Keratinocyte (primary cell): Measurements from ENCODE around the gene ERF. TPM values are rescaled to one million over a fixed set of nuclear protein-coding genes. Genes with fewer than 3 reads are reported as not detected.

Experiments used
- DNase-seq: peaks from one replicate; pipeline ENCODE4 v3.0.0-alpha.2; 2011; ENCODE audit warnings: low read depth, missing footprints, low spot score
- FAIRE-seq: peaks from 2 replicates; lab custom pipeline; 2011; peaks lifted over from hg19 to GRCh38; lab: Jason Lieb, UNC
- H2AFZ ChIP-seq: 2 replicates; pipeline ENCODE4 v1.6.0; 2012; ENCODE audit warnings: low read length, control low read depth, inconsistent platforms; ENCODE audit not compliant: control insufficient read depth
- H3K27ac ChIP-seq: 2 replicates; pipeline ENCODE4 v1.5.1; 2011; ENCODE audit warnings: low read length; ENCODE audit not compliant: control insufficient read depth, insufficient read depth
- H3K27me3 ChIP-seq: 3 replicates; pipeline ENCODE4 v1.6.0; 2011; ENCODE audit warnings: low read length; ENCODE audit not compliant: control insufficient read depth, insufficient read depth; ENCODE audit errors: extremely low read depth
- H3K36me3 ChIP-seq, 2 experiments: 2 replicates in 1 of 2; 3 replicates in 1 of 2; pipeline ENCODE4 v1.5.1; 2011; ENCODE audit warnings: low read length in 2 of 2, mild to moderate bottlenecking in 1 of 2; ENCODE audit not compliant: control insufficient read depth in 2 of 2, insufficient read depth in 2 of 2; ENCODE audit errors: extremely low read depth in 1 of 2
- H3K4me1 ChIP-seq: 3 replicates; pipeline ENCODE4 v1.5.1; 2011; ENCODE audit warnings: low read length; ENCODE audit not compliant: control insufficient read depth, insufficient read depth; ENCODE audit errors: extremely low read depth
- H3K4me2 ChIP-seq: 3 replicates; pipeline ENCODE4 v1.6.0; 2011; ENCODE audit warnings: low read depth, low read length; ENCODE audit not compliant: control insufficient read depth, insufficient read depth; ENCODE audit errors: extremely low read depth
- H3K4me3 ChIP-seq, 3 experiments: fragments of 200-600 bp in 1 of 3; sonication (generic) in 1 of 3; 2 replicates in 2 of 3; 3 replicates in 1 of 3; pipeline ENCODE4 v1.5.1; 2011 to 2016; ENCODE audit warnings: low read length in 3 of 3, mild to moderate bottlenecking in 3 of 3, control low read depth in 2 of 3, inconsistent platforms in 1 of 3, low read depth in 1 of 3, mixed read lengths in 1 of 3, mixed run types in 1 of 3, moderate library complexity in 1 of 3; ENCODE audit not compliant: control insufficient read depth in 2 of 3, insufficient read depth in 2 of 3; ENCODE audit errors: extremely low read depth in 1 of 3
- H3K79me2 ChIP-seq: 2 replicates; pipeline ENCODE4 v1.6.0; 2012; ENCODE audit warnings: low read length; ENCODE audit not compliant: control insufficient read depth, insufficient read depth
- H3K9ac ChIP-seq: 3 replicates; pipeline ENCODE4 v1.6.0; 2011; ENCODE audit warnings: low read length; ENCODE audit not compliant: control insufficient read depth, insufficient read depth; ENCODE audit errors: extremely low read depth
- H3K9me1 ChIP-seq: 3 replicates; pipeline ENCODE4 v1.6.0; 2011; ENCODE audit warnings: low read length; ENCODE audit not compliant: control insufficient read depth, insufficient read depth; ENCODE audit errors: extremely low read depth
- H3K9me3 ChIP-seq: 2 replicates; pipeline ENCODE4 v1.5.1; 2012; ENCODE audit warnings: low read depth, low read length; ENCODE audit not compliant: control insufficient read depth
- H4K20me1 ChIP-seq: 3 replicates; pipeline ENCODE4 v1.6.0; 2011; ENCODE audit warnings: low read length; ENCODE audit not compliant: control insufficient read depth, insufficient read depth; ENCODE audit errors: extremely low read depth
- CTCF ChIP-seq, 3 experiments: IDR thresholded peaks in 1 of 3; conservative IDR thresholded peaks in 1 of 3; optimal IDR thresholded peaks in 1 of 3; 2 replicates in 2 of 3; 3 replicates in 1 of 3; pipeline versions ENCODE3 to v1.5.1; 2011; ENCODE audit warnings: low read length in 3 of 3, mild to moderate bottlenecking in 3 of 3, moderate library complexity in 2 of 3, control low read depth in 1 of 3, inconsistent platforms in 1 of 3; ENCODE audit not compliant: insufficient read depth in 2 of 3; ENCODE audit errors: extremely low read depth in 1 of 3
- EZH2 ChIP-seq: IDR thresholded peaks from one replicate; pipeline ENCODE4 v1.6.1; 2012; ENCODE audit warnings: inconsistent platforms, mild to moderate bottlenecking, low read length, moderate library complexity
- dilution Hi-C: fragments of 300-500 bp; cut with MboI; formaldehyde crosslinking; loops from one replicate; pipeline ENCODE4 v1.7.0; 2020; ENCODE audit warnings: low sequenced_read_pairs; ENCODE audit not compliant: extremely low pct_ligation_motif_present
- polyA plus RNA-seq, 5 experiments: library from polyadenylated mRNA; depleted of rRNA in 3 of 5; stranded (reverse) in 3 of 5; stranded (forward) in 1 of 5; unstranded in 1 of 5; fragments of >200 nt; gene quantifications; 1 replicate in 1 of 5; 2 replicates in 3 of 5; 3 replicates in 1 of 5; pipeline versions ENCODE4 v1.2.1 to v1.2.3, GENCODE V29; 2011 to 2012; ENCODE audit warnings: missing spikeins in 2 of 5, low read depth in 1 of 5, low replicate concordance in 1 of 5

ERF gene
- polyA plus RNA-seq, 1 donor (not counting 4 experiments of a cell fraction or from before 2014, with no cell fraction given): 83.5 TPM

GRCh38 chr19:42292963-42293362, 38.0 kb upstream of the ERF start:
- no peaks in the 10 kb centered on the region for H4K20me1 ChIP-seq
- no peak overlapping the region for H3K4me3 ChIP-seq
- H3K79me2 ChIP-seq: no peaks in the 10 kb centered on the region
- no peaks in the 10 kb centered on the region for H3K27me3 ChIP-seq
- DNase-seq (no peak), FAIRE-seq (no peak)
- no peak overlapping the region for H3K9ac ChIP-seq
- H3K4me2 ChIP-seq: no peak overlapping the region
- peaks cover 61 to 65% of the 10 kb centered on the region in 2 experiments for H3K36me3 ChIP-seq
- no peak overlapping the region for H3K27ac ChIP-seq
- no peaks in the 10 kb centered on the region for H3K9me1 ChIP-seq
- no peak overlapping the region for H2AFZ ChIP-seq
- dilution Hi-C loops: no loop called here
- no peaks in the 10 kb centered on the region for H3K9me3 ChIP-seq
- H3K4me1 ChIP-seq: peaks cover 11% of the 10 kb centered on the region
- TF ChIP-seq EZH2 (no peak), CTCF (optimal IDR thresholded peaks at IDR 0.05 in 1 of 3, IDR thresholded peaks at IDR 0.05 in 1 of 3, conservative IDR thresholded peaks at IDR 0.05 in 1 of 3; ENCODE audit: extremely low read depth in 1 of 3, insufficient read depth in 2 of 3, low read length in 3 of 3) (no peak)

- Histone ChIP-seq H3K36me3 (peaks cover 61 to 67% of the 10 kb centered on the region in 2 experiments), H3K9me1 (no peaks in the 10 kb centered on the region), H3K27ac (no peak overlapping the region), H3K4me3 (no peak overlapping the region), H4K20me1 (no peaks in the 10 kb centered on the region), H3K79me2 (no peaks in the 10 kb centered on the region), H2AFZ (no peak overlapping the region), H3K9me3 (no peaks in the 10 kb centered on the region), H3K4me2 (no peak overlapping the region), H3K4me1 (peaks cover 11% of the 10 kb centered on the region), H3K27me3 (no peaks in the 10 kb centered on the region), H3K9ac (no peak overlapping the region)
- dilution Hi-C loops: no loop called here
- FAIRE-seq (no peak), DNase-seq (no peak)
- TF ChIP-seq EZH2 (no peak), CTCF (optimal IDR thresholded peaks at IDR 0.05 in 1 of 3, IDR thresholded peaks at IDR 0.05 in 1 of 3, conservative IDR thresholded peaks at IDR 0.05 in 1 of 3; ENCODE audit: extremely low read depth in 1 of 3, insufficient read depth in 2 of 3, low read length in 3 of 3) (no peak)
These were observed 37.4 kb upstream of the ERF start for GRCh38 chr19:42292042-42292960.
